Stimulated activated CD8-positive, alpha-beta memory T cell treated with anti-CD3 and anti-CD28 coated beads, Interleukin-15, amount 100 ng/mL, for 4 hours (primary cell): ENCODE measurements around the gene GNPNAT1.

Experiments
- DNase-seq, 2 donors: peaks; one replicate each; pipeline ENCODE4 v3.0.0-alpha.2; 2020; ENCODE audit warnings: low read depth in 2 of 2

Gene GNPNAT1

GRCh38 chr14:52791223-52792096 lies at the start of gene GNPNAT1:
Gene GNPNAT1 (minus strand): TSS chr14:52791607. CDS start chr14:52784650, 6,957 bp downstream.
- DNase-seq: peak; percentile 78 to 89

GRCh38 chr14:52840877-52841276 lies 49.5 kb upstream of the GNPNAT1 start:
- DNase-seq: no peak

- DNase-seq: no peak
These were observed 46.0 kb upstream of the GNPNAT1 start for GRCh38 chr14:52837451-52837850.

GRCh38 chr14:52836063-52836462 lies 44.7 kb upstream of the GNPNAT1 start:
- no peak for DNase-seq

GRCh38 chr14:52835122-52835903 lies 43.9 kb upstream of the GNPNAT1 start:
- no peak for DNase-seq

- no peak for DNase-seq
These were observed 43.0 kb upstream of the GNPNAT1 start for GRCh38 chr14:52834440-52834842.

- DNase-seq: no peak
These were observed 42.5 kb upstream of the GNPNAT1 start for GRCh38 chr14:52833891-52834290.

GRCh38 chr14:52829527-52830185 lies 38.2 kb upstream of the GNPNAT1 start:
- DNase-seq: no peak

- DNase-seq: no peak
These were observed 36.0 kb upstream of the GNPNAT1 start for GRCh38 chr14:52827426-52827825.

- DNase-seq: no peak
These were observed 33.7 kb upstream of the GNPNAT1 start for GRCh38 chr14:52825085-52825484.

- DNase-seq: no peak
These were observed 33.1 kb upstream of the GNPNAT1 start for GRCh38 chr14:52824462-52824861.

GRCh38 chr14:52821805-52822250 lies 30.4 kb upstream of the GNPNAT1 start:
- no peak for DNase-seq

- DNase-seq: no peak
These were observed 16.7 kb upstream of the GNPNAT1 start for GRCh38 chr14:52808101-52808500.

- DNase-seq: no peak
These were observed 14.7 kb upstream of the GNPNAT1 start for GRCh38 chr14:52806115-52806514.

GRCh38 chr14:52802597-52802996 lies 11.2 kb upstream of the GNPNAT1 start:
- no peak for DNase-seq

- no peak for DNase-seq
These were observed 9.8 kb upstream of the GNPNAT1 start for GRCh38 chr14:52801014-52801712.

GRCh38 chr14:52798826-52799225 lies 7.4 kb upstream of the GNPNAT1 start:
- DNase-seq: no peak

GRCh38 chr14:52797653-52798052 lies 6.2 kb upstream of the GNPNAT1 start:
- DNase-seq: no peak

GRCh38 chr14:52793061-52793460 lies 1.7 kb upstream of the GNPNAT1 start:
- DNase-seq: no peak

- DNase-seq: no peak
These were observed 649 bp upstream of the GNPNAT1 start for GRCh38 chr14:52792097-52792415.

GRCh38 chr14:52790756-52791222 lies 618 bp downstream of the GNPNAT1 start:
- DNase-seq: no peak
